HG03095 (cell line): ENCODE data around the gene GPR34.
"Not testable (repeated sequence)": the region's sequence is repeated elsewhere in the genome, so short reads cannot be mapped to it uniquely, and the experiment has no call there.

Experiments used
- ATAC-seq: cut with Tn5 transposase; IDR thresholded peaks from one replicate; pipeline ENCODE4 v1.9.1; 2021; ENCODE audit warnings: moderate library complexity; ENCODE audit not compliant: unreplicated experiment

Gene GPR34

GRCh38 chrX:41688835-41689234 is at the start of gene GPR34:
GPR34 (plus strand) TSS chrX:41688973; CDS start chrX:41695634, 6,661 bp downstream.
- ATAC-seq: no peak

- not testable (repeated sequence) for ATAC-seq
Measured at GRCh38 chrX:41646201-41646600, 42.6 kb upstream of the GPR34 start.

DNA sequence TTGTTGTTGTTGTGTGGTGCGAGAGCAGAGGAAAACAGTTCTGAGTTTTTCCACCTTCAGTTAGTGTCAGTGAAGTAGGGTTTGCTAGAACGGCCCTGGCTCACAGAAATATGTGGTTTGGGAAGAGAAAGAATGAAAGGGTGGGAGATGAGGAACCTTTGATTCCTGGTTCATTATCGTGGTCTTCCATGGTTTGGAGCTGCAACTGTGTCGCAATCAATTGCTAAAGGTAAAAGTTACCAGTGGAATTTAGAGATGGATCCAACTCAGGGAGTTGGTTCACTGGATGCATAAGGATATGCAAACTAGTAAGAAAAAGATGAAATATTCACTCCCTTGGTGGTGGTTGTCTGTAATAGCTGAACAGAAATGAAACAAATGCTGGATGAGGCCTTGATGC is 35.6 kb upstream of the GPR34 start:
- ATAC-seq: no peak

DNA sequence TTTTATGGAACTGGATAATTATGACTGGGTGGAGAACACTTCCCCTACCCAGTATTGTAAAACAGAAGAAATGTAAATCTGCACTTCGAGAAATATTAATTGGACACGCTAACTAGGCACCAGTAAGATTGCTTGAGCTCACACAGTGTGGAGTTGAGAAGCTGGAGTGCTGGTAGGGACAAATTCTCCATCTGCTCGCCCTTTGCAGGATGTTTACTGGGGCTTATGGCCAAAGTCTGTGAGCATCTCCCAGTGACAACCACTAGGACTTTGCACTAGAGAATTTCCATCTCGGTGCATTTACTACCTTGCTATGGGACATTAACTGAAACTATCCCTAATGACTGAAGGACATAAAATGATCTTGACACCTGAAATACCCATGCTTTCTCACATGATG is 33.7 kb upstream of the GPR34 start:
- no peak for ATAC-seq

DNA sequence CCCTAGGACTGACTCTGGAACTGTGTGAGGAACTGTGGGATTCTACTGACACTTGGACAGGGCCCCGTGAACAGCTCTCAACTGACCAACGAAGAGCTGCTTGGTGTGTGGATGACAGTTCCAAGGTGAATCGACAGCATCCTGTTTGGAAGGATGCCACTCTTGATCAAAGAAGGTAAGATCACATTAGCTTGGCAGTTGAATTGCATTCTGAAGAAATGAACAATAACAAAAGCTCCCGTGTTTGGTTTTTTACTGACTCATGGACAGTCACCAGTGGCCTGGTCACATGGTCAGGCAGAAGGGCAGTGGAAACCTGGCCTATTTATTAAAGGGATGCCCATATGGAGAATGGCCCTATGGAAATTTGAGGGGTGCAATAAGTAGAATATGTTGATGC is 33.1 kb upstream of the GPR34 start:
- no peak for ATAC-seq

- no peak for ATAC-seq
Measured at GRCh38 chrX:41661366-41662095, 27.2 kb upstream of the GPR34 start.

GRCh38 chrX:41664375-41664901 is 24.3 kb upstream of the GPR34 start:
- ATAC-seq: peak; percentile 93

DNA sequence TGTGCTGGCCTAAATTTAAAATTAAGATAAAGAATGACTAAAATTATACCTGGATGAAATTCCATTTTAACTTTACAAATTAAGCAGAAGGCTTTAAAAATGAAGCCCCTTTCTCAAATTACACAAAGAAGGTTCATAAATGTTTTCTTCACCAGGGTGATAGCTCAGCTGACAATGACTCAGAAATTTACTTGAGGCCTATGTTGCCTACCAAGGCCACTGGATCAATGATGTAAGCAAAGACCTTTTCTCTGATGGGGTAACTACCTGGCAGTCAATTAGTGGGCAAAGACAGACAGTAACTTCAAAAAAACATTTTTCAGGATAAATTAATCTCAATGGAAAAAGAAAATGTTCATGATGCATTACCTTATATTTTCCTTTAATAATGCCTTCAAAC is 23.9 kb upstream of the GPR34 start:
- ATAC-seq: no peak

GRCh38 chrX:41665686-41666085 is 23.1 kb upstream of the GPR34 start:
- no peak for ATAC-seq

GRCh38 chrX:41666251-41666650 is 22.5 kb upstream of the GPR34 start:
- no peak for ATAC-seq

DNA sequence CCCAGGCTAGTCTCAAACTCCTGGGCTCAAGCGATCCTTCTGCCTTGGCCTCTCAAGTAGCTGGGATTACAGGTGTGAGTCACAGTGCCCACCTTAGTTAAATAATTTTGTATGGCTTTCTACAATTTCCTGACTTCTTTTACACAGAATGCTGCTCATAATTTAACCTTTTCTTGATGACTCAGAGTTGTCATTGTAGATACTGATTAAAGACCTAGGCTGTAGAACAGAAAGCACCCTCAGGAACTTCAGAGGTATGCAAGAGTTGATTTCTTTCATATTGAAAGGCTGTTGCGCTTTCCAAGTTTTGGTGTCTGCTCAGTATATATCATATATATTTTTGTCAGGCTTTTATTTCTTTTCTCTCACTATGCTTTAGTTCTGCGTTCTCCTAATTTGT is 21.1 kb upstream of the GPR34 start:
- ATAC-seq: no peak

DNA sequence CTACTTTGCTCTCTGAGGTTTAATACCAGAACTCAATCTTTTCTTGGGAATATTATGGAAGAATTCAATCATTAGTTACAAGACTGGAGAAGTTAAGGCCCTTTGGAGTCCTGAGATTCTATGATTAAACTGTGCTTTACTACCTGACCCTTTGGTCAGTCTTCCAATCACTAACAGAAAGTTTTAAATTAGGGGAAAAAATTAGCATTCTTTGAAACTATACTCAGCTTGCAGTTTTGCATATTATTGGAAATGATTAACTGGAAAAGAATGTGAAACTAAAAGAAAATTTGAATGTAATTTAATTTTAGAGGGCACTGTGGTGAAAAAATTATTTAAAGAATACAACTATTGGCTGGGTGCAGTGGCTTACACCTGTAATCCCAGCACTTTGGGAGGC is 18.7 kb upstream of the GPR34 start:
- ATAC-seq: no peak

DNA sequence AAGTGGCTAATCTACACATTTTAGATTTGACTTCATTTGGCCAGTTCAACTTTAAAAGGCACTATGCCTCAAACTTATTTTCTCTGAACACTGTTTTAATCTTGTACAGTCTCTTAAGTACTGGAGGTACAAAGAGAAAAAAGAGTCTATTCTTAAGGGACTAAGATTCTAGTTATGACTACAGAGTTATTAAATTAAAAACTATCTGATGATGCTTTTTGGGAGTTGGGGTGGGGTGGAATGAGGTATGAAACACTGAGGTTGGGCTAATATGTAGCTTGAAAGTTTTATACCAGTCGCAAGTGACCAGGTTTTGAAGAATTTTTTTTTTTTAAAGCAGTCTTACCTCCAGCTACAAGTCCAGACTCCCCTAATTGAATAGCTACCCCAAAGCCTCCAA is 17.7 kb upstream of the GPR34 start:
- no peak for ATAC-seq

- ATAC-seq: no peak
Measured at GRCh38 chrX:41672643-41673042, 16.1 kb upstream of the GPR34 start.

GRCh38 chrX:41676361-41676760 is 12.4 kb upstream of the GPR34 start:
- not testable (repeated sequence) for ATAC-seq

- no peak for ATAC-seq
Measured at GRCh38 chrX:41677183-41678060, 11.4 kb upstream of the GPR34 start.

DNA sequence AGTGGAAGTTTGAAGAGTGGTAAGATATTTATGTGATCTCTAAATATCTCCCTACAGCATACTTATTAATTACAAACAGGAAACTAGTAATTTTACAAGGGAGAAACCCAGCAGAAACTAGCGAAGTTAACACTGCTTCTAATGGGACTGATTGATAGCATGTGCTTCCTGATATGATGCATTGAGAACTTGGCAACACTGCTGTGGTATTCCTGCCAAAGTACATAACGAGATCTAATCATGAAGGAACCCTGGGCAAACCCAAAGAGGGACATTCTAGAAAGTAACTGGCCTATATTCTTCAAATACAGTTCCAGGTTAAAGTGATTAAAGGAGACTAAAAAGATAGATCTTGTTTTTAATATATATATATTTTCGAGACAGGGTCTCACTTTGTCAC is 4.6 kb upstream of the GPR34 start:
- no peak for ATAC-seq

DNA sequence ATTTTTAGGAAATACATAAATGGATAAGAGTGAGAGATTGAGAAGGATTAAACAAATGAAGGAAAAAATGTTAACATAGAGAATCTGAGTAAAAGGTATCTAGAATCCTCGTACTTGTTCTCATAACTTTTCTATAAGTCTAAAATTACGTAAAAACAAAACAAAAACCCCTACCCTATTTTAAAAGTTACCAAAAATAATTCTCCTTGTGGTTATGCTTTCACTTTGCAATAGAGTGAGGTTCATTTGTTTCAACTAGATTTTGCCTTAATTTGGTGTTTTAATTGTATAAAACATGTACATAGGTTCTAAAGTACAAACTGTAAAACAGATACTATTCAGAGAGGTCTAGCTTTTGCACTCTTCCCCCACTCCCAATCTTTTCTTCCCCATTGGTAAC is 3.8 kb upstream of the GPR34 start:
- ATAC-seq: no peak

GRCh38 chrX:41686788-41687187 is 2.0 kb upstream of the GPR34 start:
- no peak for ATAC-seq

DNA sequence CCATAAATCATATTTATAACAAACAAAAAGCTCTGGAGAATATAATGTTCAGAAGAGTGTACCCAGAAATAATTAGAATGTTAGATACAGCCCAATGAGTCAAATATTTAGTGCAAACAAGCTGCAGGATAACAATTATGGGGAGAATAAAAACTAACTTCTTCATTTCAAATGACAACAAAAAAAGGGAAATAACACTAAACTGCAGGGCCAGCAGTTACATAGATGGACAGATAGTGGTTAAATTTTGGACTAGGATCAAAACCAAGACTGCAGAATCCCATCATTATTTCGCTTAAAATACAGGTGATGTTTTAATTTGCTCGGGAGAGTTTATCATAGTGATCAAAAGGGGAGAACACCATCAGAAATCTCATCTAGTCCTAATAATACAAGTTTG is 617 bp upstream of the GPR34 start:
- ATAC-seq: no peak

GRCh38 chrX:41689711-41690110 is 938 bp downstream of the GPR34 start:
- ATAC-seq: no peak

- ATAC-seq: no peak
Measured at GRCh38 chrX:41692162-41692749, 3.5 kb downstream of the GPR34 start.
